Suprapubic skin (tissue), 4 donors: ENCODE measurements around the gene C21orf91.

ENCODE experiments used
- CTCF ChIP-seq, 2 donors: fragments of 200-600 bp in 1 of 2; fragments of 450-650 bp in 1 of 2; sonication (generic) in 1 of 2; IDR thresholded peaks; one replicate each; pipeline ENCODE4 v1.5.1; 2016 to 2019; ENCODE audit warnings: antibody characterized with exemption in 2 of 2, mild to moderate bottlenecking in 1 of 2, moderate library complexity in 1 of 2
- POLR2A ChIP-seq, 2 donors: fragments of 450-650 bp; IDR thresholded peaks; one replicate each; pipeline ENCODE4 v1.6.1; 2017; ENCODE audit warnings: antibody characterized with exemption in 2 of 2, mild to moderate bottlenecking in 2 of 2, moderate library complexity in 2 of 2
- POLR2AphosphoS5 ChIP-seq, 3 donors: sonication (generic); formaldehyde crosslinking; IDR thresholded peaks; one replicate each; pipeline ENCODE4 v1.6.1; 2017; ENCODE audit warnings: antibody characterized with exemption in 3 of 3

- TF ChIP-seq POLR2A (IDR thresholded peaks at IDR 0.05), result no peak
- no peak for TF ChIP-seq CTCF (IDR thresholded peaks at IDR 0.05)
- no peak for TF ChIP-seq POLR2AphosphoS5 (IDR thresholded peaks at IDR 0.05)
Measured at GRCh38 chr21:17796503-17796902, 22.7 kb downstream of the C21orf91 start.
